ENCODE data around the gene GCNT2.
"Not testable (repeated sequence)": the region's sequence is repeated elsewhere in the genome, so short reads cannot be mapped to it uniquely, and the experiment has no call there.

Gene GCNT2

DNA sequence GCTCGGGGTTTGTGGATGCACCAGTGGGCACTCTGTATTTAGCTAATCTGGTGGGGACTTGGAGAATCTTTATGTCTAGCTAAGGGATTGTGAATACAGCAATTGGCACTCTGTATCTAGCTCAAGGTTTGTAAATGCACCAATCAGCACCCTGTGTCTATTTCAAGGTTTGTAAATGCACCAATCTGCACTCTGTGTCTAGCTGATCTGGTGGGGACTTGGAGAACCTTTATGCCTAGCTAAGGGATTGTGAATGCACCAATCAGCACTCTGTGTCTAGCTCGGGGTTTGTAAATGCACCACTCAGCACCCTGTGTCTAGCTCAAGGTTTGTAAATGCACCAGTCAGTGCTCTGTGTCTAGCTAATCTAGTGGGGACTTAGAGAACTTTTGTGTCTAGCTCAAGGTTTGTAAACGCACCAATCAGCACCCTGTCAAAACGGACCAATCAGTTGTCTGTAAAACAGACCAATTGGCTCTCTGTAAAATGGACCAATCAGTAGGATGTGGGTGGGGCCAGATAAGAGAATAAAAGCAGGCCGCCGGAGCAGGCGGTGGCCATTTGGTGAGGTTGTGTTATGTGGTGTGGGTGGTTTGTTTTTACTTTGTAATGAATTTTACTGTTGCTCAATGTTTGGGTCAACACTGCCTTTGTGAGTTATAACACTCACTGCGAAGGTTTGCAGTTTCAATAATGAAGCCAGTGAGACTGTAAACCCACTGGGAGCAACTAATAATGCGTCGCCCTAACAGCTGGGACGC, 139.5 kb downstream of the GCNT2 start:
- DNase-seq (ENCODE audit: low read depth in 2 of 2), result not testable (repeated sequence)

DNA sequence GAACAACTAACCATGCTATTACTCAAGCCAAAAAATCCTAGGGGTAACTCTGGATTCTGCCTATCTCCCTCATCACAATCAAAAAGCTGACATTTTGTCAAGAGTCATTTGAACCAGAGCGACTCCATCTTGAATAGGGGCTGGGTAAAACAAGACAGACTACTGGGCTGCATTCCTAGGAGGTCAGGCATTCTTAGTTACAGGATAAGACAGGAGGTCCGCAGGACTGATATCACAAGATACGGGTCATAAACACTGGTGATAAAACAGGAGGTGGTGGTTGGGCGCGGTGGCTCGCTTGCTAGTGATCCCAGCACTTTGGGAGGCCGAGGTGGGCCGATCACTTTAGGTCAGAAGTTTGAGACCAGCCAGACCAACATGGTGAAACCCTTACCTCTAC, 141.1 kb downstream of the GCNT2 start:
- DNase-seq (ENCODE audit: low read depth in 2 of 2), result no peak

- no peak for DNase-seq (ENCODE audit: low read depth in 2 of 2)
These were observed 141.6 kb downstream of the GCNT2 start for GRCh38 chr6:10662742-10663141.

GRCh38 chr6:10665595-10665994, 144.4 kb downstream of the GCNT2 start:
- DNase-seq (ENCODE audit: low read depth in 2 of 2), result not testable (repeated sequence)

DNA sequence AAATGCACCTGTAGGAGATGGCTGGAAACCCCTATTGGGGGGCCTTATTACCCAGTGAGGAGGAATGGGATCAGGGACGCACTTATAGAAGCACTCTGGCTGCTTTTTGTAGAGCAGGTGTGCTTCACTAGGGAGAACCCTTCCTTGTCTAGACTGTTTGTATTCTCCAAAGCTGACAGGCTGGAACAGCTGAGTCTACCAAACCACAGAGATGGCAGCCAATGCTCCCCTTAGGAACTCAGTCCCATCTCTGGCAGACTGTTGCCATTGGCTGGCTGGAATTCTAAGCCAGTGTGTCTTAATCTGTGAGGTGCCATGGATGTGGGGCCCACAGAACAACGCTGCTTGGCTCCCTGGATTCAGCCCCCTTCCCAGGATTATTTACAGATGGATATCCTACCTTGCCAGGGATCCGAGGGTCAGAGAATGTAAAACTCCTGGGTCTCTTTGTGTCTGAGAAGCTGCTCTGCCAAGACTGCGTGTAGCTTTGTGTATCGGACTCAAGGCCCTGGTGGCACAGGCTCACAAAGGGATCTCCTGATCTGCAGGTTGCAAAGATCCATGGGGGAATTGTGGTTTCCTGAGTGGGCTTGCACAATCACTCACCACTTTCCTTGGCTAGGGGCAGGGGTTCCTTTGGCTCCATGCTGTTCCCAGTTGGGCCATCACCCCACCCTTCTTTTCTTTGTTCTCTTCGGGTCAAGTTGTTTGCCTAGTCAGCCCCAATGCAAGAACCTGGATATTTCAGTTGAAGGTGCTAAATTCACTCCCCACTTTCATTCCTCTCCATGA, 147.2 kb downstream of the GCNT2 start:
- DNase-seq (ENCODE audit: low read depth in 2 of 2), result no peak

DNA sequence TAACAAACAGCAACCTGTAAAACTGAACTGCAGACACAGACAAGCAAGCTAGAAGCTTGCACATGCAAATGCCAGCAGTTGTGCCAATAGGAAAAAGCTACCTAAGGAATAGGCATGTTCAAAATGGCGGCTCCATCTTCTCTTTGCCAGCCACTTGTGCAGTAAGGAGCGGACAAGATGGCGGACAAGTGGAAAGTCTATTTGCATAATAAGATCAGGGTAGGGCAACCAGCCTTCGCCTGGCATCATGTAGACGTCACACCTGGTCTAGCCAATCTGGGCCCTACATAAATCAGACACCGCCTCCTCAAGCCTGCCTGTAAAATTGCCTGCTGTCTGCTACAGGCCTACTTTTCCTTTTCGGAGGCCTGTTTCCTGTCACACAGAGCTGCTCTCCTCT, 155.3 kb downstream of the GCNT2 start:
- no peak for DNase-seq (ENCODE audit: low read depth in 2 of 2)

DNA sequence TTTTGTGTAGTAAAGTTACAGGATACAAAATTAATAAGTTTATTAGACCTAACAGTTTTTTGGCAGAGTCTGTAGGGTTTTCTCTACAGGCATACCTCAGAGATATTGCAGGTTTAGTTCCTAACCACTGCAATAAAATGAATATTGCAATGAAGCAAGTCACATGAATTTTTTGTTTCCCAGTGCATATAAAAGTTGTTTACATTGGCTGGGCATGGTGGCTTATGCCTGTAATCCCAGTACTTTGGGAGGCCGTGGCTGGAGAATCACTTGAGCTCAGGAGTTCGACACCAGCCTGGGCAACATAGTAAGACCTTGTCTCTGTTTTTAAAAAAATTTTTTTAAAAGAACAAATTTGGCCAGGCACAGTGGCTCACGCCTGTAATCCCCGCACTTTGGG, 157.3 kb downstream of the GCNT2 start:
- DNase-seq (ENCODE audit: low read depth in 2 of 2), result no peak

Data from stimulated activated CD8-positive, alpha-beta memory T cell treated with anti-CD3 and anti-CD28 coated beads, Interleukin-7, amount 100 ng/mL, for 4 hours (primary cell).